ENCODE results near the gene GDF15.

GDF15 gene

DNA sequence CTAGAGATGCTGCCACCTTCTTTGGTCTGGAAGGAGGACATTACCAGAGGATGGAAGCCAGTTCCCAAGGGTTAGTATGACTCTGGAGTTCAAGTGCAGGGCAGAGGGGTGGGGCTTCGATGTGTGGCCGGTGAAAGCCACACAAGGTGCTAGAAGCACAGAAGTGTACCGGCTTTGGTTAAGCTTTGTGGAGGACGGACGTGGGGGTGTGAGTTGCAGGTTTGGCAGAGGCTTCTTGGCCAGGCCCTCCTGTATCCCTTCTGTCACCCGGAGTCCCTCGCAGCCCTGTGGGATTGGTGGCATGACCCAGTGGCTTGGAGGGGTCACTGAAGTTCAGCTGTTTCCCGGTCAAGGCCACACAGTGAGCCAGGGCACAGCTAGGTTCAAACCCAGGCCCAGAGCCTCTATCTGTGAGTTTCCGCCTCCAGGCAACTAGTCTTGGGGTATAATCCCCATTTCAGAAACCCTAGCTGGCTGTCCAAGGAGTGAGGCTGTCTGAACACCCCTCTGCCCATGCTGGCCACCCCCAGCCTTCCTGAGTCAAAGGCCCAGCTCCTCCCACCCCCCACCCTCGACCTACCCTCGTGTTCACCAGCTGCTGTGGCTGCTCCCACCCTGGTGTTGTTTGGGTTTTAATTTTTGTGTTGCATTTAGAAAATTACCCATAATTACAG, 28.7 kb downstream of the GDF15 start:
- DNase-seq: no peak
- no peak for TF ChIP-seq POLR2A (IDR thresholded peaks at IDR 0.05; ENCODE audit: low read length)
- TF ChIP-seq GATA1 (IDR thresholded peaks at IDR 0.05; ENCODE audit: low read depth, low read length): no peak

DNA sequence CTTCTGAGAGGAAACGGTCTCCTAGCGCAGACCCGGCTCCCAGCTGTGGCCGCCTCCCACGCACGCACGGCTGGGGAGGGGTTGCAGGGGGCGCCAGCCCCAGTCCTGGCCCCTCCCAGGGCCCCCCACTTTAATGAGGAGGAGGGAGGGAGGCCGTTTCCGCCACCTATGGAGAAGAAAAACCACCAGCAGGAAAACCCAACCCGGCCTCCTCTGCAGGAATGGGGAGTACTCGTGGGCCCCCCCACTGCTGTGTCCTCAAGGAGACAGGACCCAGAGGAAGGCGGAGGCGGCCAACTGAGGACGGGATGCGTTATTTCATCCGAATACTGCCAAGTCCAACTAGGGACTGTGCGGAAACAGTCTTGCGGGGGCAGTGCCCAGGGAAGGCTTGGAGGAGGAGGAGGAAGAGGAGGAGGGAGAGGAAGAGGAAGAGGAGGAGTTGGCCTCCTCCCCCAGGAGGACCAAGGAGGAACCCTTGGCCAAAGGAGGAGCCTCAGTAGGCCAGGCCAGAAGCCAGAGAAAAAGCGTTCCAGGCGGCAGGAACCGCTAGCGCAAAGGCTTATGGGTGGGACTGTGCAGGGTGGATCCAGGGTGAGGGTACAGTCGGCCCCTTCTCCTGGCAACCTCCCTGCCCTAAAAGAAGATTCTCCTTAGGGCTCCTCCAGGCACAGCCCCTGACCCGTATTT, 29.4 kb downstream of the GDF15 start:
- no peak for DNase-seq
- TF ChIP-seq GATA1 (IDR thresholded peaks at IDR 0.05; ENCODE audit: low read depth, low read length) (no peak), POLR2A (IDR thresholded peaks at IDR 0.05; ENCODE audit: low read length) (no peak)

DNA sequence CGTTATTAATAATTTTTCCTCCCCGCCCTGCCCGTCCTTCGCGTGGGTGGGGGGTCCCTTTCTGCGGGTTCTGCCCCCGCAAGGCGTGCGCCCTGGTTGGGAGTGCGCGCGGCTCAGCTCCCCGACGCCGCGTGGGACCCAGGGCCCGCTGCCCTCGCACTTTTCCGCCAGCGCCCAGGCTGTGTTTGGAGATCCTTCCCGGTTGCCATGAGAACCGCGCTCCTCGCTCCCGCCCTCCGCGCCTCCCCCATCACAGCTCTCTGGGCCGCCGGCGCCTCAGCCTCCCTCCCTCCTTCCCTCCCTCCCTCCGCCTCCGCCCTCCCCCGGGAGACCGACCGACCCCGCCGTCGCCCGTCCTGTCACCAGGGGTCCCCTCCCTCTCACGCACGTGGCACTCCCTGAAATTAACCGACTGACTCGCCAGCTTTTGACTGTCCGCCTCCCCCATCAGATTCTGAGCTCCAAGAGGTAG, 30.9 kb downstream of the GDF15 start:
- TF ChIP-seq GATA1 (IDR thresholded peaks at IDR 0.05; ENCODE audit: low read depth, low read length) (no peak), POLR2A (IDR thresholded peaks at IDR 0.05; ENCODE audit: low read length) (peak; percentile 31)
- peak; percentile 88 to 90 for DNase-seq

DNA sequence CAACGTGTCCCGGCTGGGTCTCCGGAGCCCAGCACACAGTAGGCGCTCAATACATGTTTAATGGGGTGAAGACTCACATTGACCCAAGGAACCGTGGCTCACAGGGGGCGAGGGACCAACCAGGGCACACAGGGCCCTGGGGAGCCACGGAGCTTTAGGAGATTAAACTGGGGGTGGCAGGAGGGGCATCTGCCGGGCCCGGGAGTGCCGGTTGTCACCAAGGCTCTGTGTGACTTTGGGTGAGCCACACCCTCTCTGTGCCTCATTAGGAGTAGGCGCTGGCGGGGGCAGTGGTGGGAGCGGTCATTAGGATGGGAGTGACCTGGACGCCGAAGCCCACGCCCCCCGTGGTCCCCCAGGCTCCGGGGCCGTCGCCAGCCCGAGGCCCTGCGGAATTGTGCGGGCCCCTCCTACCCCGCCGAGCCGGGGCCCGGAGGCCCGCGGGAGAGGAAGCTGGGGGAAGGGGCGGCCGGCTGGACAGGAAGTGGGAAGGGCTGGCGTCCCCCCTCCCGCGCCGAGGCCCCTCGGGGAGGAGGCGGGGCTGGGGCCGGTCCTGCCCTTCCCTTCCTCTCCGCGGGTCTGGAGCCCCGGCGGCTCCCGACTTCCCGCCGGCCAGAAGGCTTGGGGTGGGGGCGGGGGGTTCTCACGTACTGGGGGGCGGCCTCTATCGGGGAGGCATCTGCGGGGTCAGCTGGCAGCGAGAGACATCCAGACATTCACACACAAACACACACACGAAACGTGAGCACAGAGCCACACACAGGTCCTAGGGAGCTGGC, 31.5 kb downstream of the GDF15 start:
- peak in 1 of 2 experiments; percentile 66 for DNase-seq
- TF ChIP-seq GATA1 (IDR thresholded peaks at IDR 0.05; ENCODE audit: low read depth, low read length): no peak
- peak; percentile 26 for TF ChIP-seq POLR2A (IDR thresholded peaks at IDR 0.05; ENCODE audit: low read length)

DNA sequence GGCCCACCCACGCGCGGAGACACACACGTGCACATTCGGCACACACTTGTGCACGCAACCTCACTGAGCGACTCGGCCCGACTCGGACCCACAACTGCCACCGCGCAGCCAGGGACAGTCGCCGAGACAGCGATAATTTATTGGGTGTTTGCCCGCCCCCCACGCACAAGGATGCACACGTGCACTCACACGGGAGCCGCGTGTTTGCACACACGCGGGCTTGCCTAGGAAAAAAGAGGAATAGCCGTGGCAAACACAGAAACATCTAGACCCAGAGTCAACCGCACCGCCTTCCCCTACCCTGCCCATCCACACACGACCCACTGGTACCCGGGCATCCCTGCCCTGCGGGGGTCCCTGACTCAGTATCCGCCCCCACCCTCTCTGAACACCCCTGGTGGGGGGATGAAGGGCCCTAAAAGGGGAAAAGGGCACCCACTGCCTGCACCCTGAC, 32.1 kb downstream of the GDF15 start:
- TF ChIP-seq GATA1 (IDR thresholded peaks at IDR 0.05; ENCODE audit: low read depth, low read length): no peak
- no peak for TF ChIP-seq POLR2A (IDR thresholded peaks at IDR 0.05; ENCODE audit: low read length)
- DNase-seq: peak in 1 of 2 experiments; percentile 55

DNA sequence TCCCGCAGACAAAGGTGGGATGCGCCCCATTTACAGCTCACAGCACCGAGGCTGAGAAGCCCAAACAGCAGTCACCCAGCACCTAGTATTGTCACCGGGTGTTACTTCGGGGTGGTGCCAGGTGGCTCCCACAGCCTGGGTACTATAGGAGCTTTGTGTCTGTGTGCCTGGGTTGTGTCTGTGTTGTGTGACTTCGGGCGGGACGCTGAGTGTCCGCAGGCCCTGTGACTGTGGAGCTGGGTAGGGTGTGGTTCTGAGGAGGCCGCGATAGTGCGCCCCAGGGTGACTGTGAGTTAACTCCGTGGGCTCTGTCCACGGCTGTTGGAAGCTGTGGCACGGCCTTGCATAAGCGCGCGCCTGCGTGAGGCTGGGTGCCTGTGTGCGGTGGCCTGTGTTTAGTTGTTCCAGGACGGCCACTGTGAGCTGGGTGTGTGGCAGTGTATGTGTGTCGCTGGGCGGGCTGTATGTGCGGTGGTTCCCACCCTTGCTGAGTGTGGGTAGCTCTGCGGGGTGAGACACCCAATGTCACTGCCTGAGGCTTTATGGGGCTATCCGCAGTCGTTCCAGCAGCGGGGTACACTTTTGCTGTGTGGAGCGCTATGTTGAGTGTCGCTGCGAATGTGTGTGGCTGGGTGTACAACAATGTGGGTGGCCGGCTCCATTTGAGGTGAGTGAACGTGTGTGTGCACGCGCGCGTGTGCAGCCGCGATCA, 32.7 kb downstream of the GDF15 start:
- TF ChIP-seq GATA1 (IDR thresholded peaks at IDR 0.05; ENCODE audit: low read depth, low read length) (no peak), POLR2A (IDR thresholded peaks at IDR 0.05; ENCODE audit: low read length) (no peak)
- peak; percentile 83 to 86 for DNase-seq

DNA sequence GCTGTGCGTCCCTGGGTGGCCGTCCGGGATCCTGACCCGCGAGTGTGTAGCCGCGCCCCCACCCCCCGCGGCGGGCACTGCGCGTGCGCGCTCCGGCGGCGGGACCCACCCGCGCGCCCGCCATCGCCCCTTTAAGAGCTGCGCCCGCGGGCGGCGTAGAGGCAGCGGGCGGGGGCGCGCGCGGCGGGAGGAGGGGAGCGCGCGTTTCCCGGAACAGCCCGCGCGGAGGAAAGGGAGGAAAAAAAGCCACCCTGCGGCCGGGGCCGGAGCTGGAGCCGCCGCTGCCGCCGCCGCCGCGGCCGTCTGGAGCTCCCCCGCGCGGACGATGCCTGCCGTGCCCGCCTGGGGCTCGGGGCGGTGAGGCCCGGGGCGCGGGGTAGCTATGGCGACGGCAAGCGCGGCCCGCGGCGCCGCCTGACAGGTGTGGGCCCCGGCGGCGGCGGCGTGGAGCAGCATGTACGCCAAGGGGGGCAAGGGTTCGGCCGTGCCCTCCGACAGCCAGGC, 33.3 kb downstream of the GDF15 start, which contains the start of gene SSBP4:
SSBP4 (plus strand) TSS at position 204 of the 504 bp plus-strand sequence; CDS start at position 455, 251 bp downstream.
- DNase-seq: peak; percentile 89 to 92

DNA sequence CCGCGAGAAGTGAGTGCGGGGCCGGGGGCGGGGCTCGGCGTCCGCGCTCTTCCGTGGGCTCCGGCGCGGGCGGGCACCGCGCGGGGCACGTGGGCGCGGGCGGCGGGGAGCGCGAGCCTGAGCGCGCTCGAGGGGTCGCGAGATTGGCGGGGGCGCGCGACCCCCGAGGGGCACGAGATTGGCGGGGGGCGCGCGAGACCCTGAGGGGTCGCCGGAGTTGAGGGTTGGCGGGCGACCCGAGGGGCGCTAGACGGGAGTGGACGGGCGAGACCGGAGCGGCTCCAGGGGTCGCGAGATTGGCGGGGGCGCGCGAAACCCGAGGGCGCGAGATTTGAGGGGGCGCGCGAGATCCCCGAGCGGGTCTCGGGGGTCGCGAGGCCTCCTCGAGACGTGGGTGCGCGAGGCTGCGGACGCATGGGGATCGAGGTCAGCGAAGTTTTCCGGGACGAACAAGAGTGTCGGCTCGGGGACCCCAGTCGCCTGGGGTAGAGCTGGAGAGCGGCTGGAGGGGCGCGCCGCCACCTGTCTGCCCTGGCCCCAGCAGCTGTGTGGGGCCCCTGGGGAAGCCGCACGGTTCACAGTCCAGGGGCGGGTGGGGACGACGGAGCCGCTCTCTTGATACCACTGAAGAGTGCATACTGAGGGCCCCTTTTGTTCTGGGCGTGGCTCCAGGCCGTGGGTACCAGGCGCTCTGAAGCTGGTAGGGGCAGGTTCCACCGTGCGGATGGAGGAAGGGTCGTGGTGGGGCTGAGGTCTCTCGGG, 33.9 kb downstream of the GDF15 start:
- no peak for TF ChIP-seq POLR2A (IDR thresholded peaks at IDR 0.05; ENCODE audit: low read length)
- TF ChIP-seq GATA1 (IDR thresholded peaks at IDR 0.05; ENCODE audit: low read depth, low read length): no peak
- peak; percentile 75 to 77 for DNase-seq

More for the DNA sequence above, 33.3 kb downstream of the GDF15 start, which contains the start of gene SSBP4:
- TF ChIP-seq GATA1 (IDR thresholded peaks at IDR 0.05; ENCODE audit: low read depth, low read length) (no peak), POLR2A (IDR thresholded peaks at IDR 0.05; ENCODE audit: low read length) (no peak)

DNA sequence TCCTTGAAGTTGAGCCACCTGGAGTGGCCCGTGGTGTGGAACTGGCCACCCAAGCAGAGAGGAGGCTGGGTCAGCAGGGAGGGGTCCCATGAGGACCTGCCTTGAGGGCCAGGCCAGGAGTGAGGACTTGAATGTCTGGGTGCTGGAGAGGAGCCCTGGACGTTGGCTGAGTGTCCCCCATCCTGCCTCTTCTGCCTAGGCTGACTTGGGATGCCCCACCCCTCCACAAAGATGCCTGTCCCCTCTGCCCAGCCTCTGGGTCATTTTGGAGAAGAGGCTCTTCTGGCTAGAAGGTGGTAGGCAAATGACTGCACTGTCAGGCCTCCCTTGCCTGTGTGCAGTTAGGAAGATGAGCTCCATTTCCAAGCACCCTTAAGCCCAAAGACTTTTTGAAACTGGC, 35.0 kb downstream of the GDF15 start:
- no peak for DNase-seq
- TF ChIP-seq GATA1 (IDR thresholded peaks at IDR 0.05; ENCODE audit: low read depth, low read length) (no peak), POLR2A (IDR thresholded peaks at IDR 0.05; ENCODE audit: low read length) (no peak)

DNA sequence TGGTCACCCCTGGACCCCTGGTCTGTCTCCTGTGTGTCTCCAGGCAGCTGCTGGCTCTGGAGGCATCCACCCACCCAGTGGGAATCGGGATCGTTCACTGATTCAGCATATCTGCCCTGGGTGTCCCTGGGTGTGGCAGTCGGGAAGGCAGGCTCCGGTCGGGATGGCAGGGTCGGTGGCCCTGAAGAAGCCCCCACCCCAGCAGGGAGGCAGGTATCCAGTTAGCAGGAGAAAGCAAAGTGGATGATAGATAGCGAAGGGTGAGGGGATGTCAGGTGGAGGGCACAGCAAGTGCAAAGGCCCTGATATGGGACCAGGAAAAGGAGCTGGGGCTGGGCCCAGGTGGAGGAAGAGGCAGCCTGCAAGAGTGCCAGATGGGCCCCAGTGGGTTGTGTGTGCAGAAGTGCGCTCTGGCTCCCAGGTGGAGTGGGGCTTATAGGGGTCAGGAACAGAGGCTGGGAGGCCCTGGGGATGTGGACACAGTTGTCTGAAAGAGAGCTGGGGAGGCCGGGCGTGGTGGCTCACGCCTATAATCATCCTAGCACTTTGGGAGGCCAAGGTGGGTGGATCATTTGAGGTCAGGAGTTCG, 35.5 kb downstream of the GDF15 start:
- DNase-seq: no peak
- TF ChIP-seq POLR2A (IDR thresholded peaks at IDR 0.05; ENCODE audit: low read length) (no peak), GATA1 (IDR thresholded peaks at IDR 0.05; ENCODE audit: low read depth, low read length) (no peak)

DNA sequence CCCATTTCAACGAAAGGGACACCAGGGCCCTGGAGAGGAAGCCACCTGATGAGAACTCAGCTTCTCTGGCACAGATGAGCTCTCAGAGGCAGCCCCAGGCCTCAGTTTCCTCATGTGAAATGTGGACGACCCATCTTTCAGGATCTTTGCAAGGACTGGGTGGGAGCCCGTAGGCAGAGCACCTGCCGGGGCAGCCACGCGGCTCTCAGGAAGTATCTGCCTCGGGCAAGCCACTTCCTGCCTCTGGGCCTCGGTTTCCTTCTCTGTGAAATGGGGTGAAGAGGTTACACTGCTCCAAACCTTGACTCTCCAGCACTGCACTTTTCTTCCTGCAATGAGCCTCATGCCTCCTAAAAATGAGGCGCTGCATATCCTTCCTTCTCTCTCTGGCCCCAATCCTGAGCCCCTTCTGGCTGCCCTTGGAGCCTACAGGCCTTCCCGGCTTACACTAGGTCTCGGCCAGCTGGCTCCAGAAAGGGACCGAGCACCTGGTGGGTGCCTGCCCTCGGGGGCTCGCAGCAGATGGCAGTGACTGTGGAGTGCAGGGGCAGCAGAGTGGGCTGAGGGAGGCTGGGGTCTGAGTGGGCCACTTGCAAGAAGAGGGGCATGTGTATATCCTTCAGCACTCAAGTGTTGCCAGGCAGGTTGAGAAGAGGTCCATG, 36.7 kb downstream of the GDF15 start:
- TF ChIP-seq POLR2A (IDR thresholded peaks at IDR 0.05; ENCODE audit: low read length): no peak
- TF ChIP-seq GATA1 (IDR thresholded peaks at IDR 0.05; ENCODE audit: low read depth, low read length): no peak
- DNase-seq: no peak

Data from erythroblast (primary cell).